HCT116 (cell line): ENCODE results near the gene APBB1IP. TPM values are rescaled to one million over a fixed set of nuclear protein-coding genes. Genes with fewer than 3 reads are reported as not detected.

Experiments used
- ATAC-seq: fragments of 200-7000 bp; cut with Tn5 transposase; 2 replicates; pipeline ENCODE4 v1.9.1; 2020; ENCODE audit warnings: mild to moderate bottlenecking, moderate library complexity
- BruUV-seq: library from RNA; stranded (reverse); fragments of 400-500 nt; replicated peaks from 2 replicates; lab custom pipeline; 2021; lab: Mats Ljungman, UMichigan
- CTCF ChIA-PET: fragments of 300-600 bp; sonication (Branson Sonifier 250); formaldehyde crosslinking; loops from one replicate; lab custom pipeline; 2021; ENCODE audit warnings: antibody characterized with exemption; lab: Charles Lee
- POLR2A ChIA-PET: fragments of 300-600, 350-600 bp; sonication (Branson Sonifier 250); formaldehyde crosslinking; loops from one replicate; lab custom pipeline; 2021; ENCODE audit warnings: antibody characterized with exemption; lab: Charles Lee
- RAD21 ChIA-PET, 2 experiments: fragments of 300-600 bp; sonication (Branson Sonifier 250); formaldehyde crosslinking; loops; one replicate each; lab custom pipeline; 2023; ENCODE audit warnings: low total read pairs in 2 of 2; ENCODE audit not compliant: uncharacterized antibody in 2 of 2, unreplicated experiment in 2 of 2, low non-redundant PET in 1 of 2; lab: Charles Lee
- DNase-seq: peaks from one replicate; pipeline ENCODE4 v3.0.0-alpha.2; 2010; ENCODE audit warnings: low read depth, low spot score
- H2AFZ ChIP-seq: fragments of 200-600 bp; shearing (Covaris generic), sonication (generic); 2 replicates; pipeline ENCODE4 v1.6.1; 2017; ENCODE audit warnings: low read depth, mixed run types, mixed read lengths, antibody characterized with exemption, low read length; ENCODE audit not compliant: poor library complexity, severe bottlenecking
- H3K27ac ChIP-seq: 2 replicates; pipeline ENCODE4 v1.5.1; 2012; ENCODE audit warnings: low read depth, low read length
- H3K27me3 ChIP-seq: fragments of 200-600 bp; sonication (generic); 2 replicates; pipeline ENCODE4 v1.6.1; 2016; ENCODE audit warnings: mixed run types, low read length, mixed read lengths; ENCODE audit not compliant: insufficient read depth
- H3K36me3 ChIP-seq, 2 experiments: fragments of 200-500 bp in 1 of 2; fragments of 200-600 bp in 1 of 2; sonication (Bioruptor generic) in 1 of 2; sonication (generic) in 1 of 2; 2 replicates each; pipeline versions ENCODE4 v1.5.1 to v1.6.1; 2014 to 2016; ENCODE audit warnings: low read length in 2 of 2, inconsistent platforms in 1 of 2, mixed read lengths in 1 of 2, mixed run types in 1 of 2; ENCODE audit not compliant: insufficient read depth in 2 of 2, control insufficient read depth in 1 of 2
- H3K4me1 ChIP-seq, 2 experiments: fragments of 200-600 bp in 1 of 2; sonication (generic) in 1 of 2; 2 replicates each; pipeline versions ENCODE4 v1.5.1 to v1.6.1; 2012 to 2017; ENCODE audit warnings: low read length in 2 of 2, inconsistent platforms in 1 of 2, mild to moderate bottlenecking in 1 of 2, mixed read lengths in 1 of 2, mixed run types in 1 of 2, moderate library complexity in 1 of 2; ENCODE audit not compliant: insufficient read depth in 2 of 2, control insufficient read depth in 1 of 2
- H3K4me2 ChIP-seq: fragments of 200-600 bp; sonication (generic); 2 replicates; pipeline ENCODE4 v1.6.1; 2017; ENCODE audit warnings: mixed run types, low read length, mixed read lengths
- H3K4me3 ChIP-seq, 2 experiments: fragments of 200-600 bp in 1 of 2; sonication (generic) in 1 of 2; replicated peaks in 1 of 2; 2 replicates each; pipeline ENCODE4 v1.5.1; 2011 to 2016; ENCODE audit warnings: low read length in 2 of 2, control low read depth in 1 of 2, low read depth in 1 of 2, mild to moderate bottlenecking in 1 of 2, mixed read lengths in 1 of 2, mixed run types in 1 of 2
- H3K79me2 ChIP-seq: fragments of 200-600 bp; sonication (generic); 2 replicates; pipeline ENCODE4 v1.6.1; 2017; ENCODE audit warnings: mild to moderate bottlenecking, mixed run types, low read length, moderate library complexity, mixed read lengths; ENCODE audit not compliant: insufficient read depth
- H3K9ac ChIP-seq: fragments of 200-600 bp; sonication (generic); 2 replicates; pipeline ENCODE4 v1.6.1; 2016; ENCODE audit warnings: low read length, mixed read lengths
- H3K9me2 ChIP-seq: fragments of 200-600 bp; sonication (generic), shearing (Covaris generic); 2 replicates; pipeline ENCODE4 v1.6.1; 2017; ENCODE audit warnings: mixed run types, mild to moderate bottlenecking, moderate library complexity; ENCODE audit not compliant: insufficient read depth
- H3K9me3 ChIP-seq, 2 experiments: fragments of 200-500 bp in 1 of 2; fragments of 200-600 bp in 1 of 2; sonication (Bioruptor generic) in 1 of 2; sonication (generic) in 1 of 2; 2 replicates each; pipeline ENCODE4 v1.6.1; 2014 to 2017; ENCODE audit warnings: low read length in 2 of 2, mixed read lengths in 2 of 2, inconsistent platforms in 1 of 2, low read depth in 1 of 2, mild to moderate bottlenecking in 1 of 2, mixed run types in 1 of 2, moderate library complexity in 1 of 2; ENCODE audit not compliant: control insufficient read depth in 1 of 2, insufficient read depth in 1 of 2
- H4K20me1 ChIP-seq: fragments of 200-600 bp; sonication (generic), shearing (Covaris generic); 2 replicates; pipeline ENCODE4 v1.6.1; 2017; ENCODE audit warnings: mixed run types, mild to moderate bottlenecking, moderate library complexity; ENCODE audit not compliant: insufficient read depth
- CBX3 ChIP-seq: IDR thresholded peaks from 2 replicates; pipeline ENCODE4 v1.6.1; 2012; ENCODE audit warnings: low read depth
- CEBPB ChIP-seq: IDR thresholded peaks from 2 replicates; pipeline ENCODE4 v1.6.1; 2012; ENCODE audit warnings: low read depth
- EGR1 ChIP-seq: IDR thresholded peaks from 2 replicates; pipeline ENCODE4 v1.6.1; 2012; ENCODE audit warnings: low read depth
- ELF1 ChIP-seq: IDR thresholded peaks from 2 replicates; pipeline ENCODE4 v1.6.1; 2012; ENCODE audit warnings: low read depth, borderline replicate concordance
- EZH2phosphoT487 ChIP-seq: fragments of 200-600 bp; IDR thresholded peaks from 2 replicates; pipeline ENCODE4 v1.6.1; 2018; ENCODE audit warnings: antibody characterized with exemption, borderline replicate concordance
- FOSL1 ChIP-seq: IDR thresholded peaks from 2 replicates; pipeline ENCODE4 v1.6.1; 2012; ENCODE audit warnings: low read depth
- POLR2A ChIP-seq: IDR thresholded peaks from 2 replicates; pipeline ENCODE4 v1.7.0; 2011; ENCODE audit warnings: borderline replicate concordance; ENCODE audit not compliant: insufficient read depth, insufficient read length; ENCODE audit errors: extremely low read depth
- RAD21 ChIP-seq: IDR thresholded peaks from 2 replicates; pipeline ENCODE4 v1.6.1; 2012; ENCODE audit warnings: low read depth, mild to moderate bottlenecking
- SP1 ChIP-seq: IDR thresholded peaks from 2 replicates; pipeline ENCODE4 v1.6.1; 2012; ENCODE audit warnings: low read depth
- SRF ChIP-seq: IDR thresholded peaks from 2 replicates; pipeline ENCODE4 v1.6.1; 2012; ENCODE audit warnings: low read depth
- TCF7L2 ChIP-seq: IDR thresholded peaks from 2 replicates; pipeline ENCODE4 v1.7.0; 2011; ENCODE audit warnings: borderline replicate concordance, inconsistent platforms; ENCODE audit not compliant: insufficient read depth, insufficient read length; ENCODE audit errors: extremely low read depth
- ZNF274 ChIP-seq: fragments of 200-500 bp; sonication (Bioruptor generic); IDR thresholded peaks from 2 replicates; pipeline ENCODE4 v1.6.1; 2014; ENCODE audit warnings: mild to moderate bottlenecking, low read depth, low read length, inconsistent platforms
- intact Hi-C: fragments of 100-400 bp; cut with micrococcal nuclease; formaldehyde crosslinking; loops from 2 replicates; pipeline ENCODE4 v1.10.0; 2022
- total RNA-seq: library from RNA; stranded (reverse); gene quantifications from one replicate; pipeline ENCODE4 v1.2.1, GENCODE V29; 2021; ENCODE audit not compliant: unreplicated experiment
- TF ChIP-seq, protein P1 (sequence below), 3 experiments: fragments of 200-600 bp in 1 of 3; sonication (generic) in 1 of 3; IDR thresholded peaks in 2 of 3; conservative IDR thresholded peaks in 1 of 3; 2 replicates each; pipeline ENCODE4 v1.5.1; 2012 to 2017; ENCODE audit warnings: low read depth in 2 of 3, low read length in 2 of 3, antibody characterized with exemption in 1 of 3, borderline replicate concordance in 1 of 3, control low read depth in 1 of 3, mild to moderate bottlenecking in 1 of 3, mixed read lengths in 1 of 3, mixed run types in 1 of 3, moderate library complexity in 1 of 3; ENCODE audit not compliant: insufficient read depth in 1 of 3
- TF ChIP-seq, protein P2 (sequence below): IDR thresholded peaks from 2 replicates; pipeline ENCODE4 v1.6.1; 2012
- TF ChIP-seq, protein P3 (sequence below): IDR thresholded peaks from 2 replicates; pipeline ENCODE4 v1.6.1; 2012; ENCODE audit warnings: low read depth

APBB1IP gene
- total RNA-seq, 1 experiment from 2014 or later: 0.27 TPM

DNA sequence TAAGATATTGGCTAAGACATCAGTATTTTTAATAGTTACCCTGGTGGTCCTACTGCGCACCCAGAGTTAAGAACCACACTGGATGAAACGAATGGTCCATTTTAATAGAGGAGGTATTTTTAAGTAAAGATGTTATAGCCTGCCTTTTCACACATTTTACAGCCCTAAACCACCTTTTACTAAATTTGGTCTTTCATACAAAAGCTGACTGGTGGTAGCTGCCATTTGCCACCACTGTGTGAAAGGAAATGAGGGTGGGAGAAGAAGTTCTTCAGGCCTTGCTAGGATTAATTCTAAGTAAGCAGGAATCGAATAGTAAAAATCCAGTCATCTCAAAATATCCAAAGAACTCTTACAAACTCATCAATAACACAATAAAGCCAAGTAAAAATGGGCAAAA lies 15.2 kb upstream of the APBB1IP start:
- H3K79me2 ChIP-seq: no peaks in the 10 kb centered on the region
- no peaks in the 10 kb centered on the region for H3K9me3 ChIP-seq
- no peak overlapping the region for H3K9ac ChIP-seq
- no peak for DNase-seq
- no TSS peak for BruUV-seq
- ChIA-PET POLR2A (no interaction called here), CTCF (no interaction called here)
- H2AFZ ChIP-seq: no peak overlapping the region
- no peak overlapping the region for H3K4me2 ChIP-seq
- no peaks in the 10 kb centered on the region for H3K4me1 ChIP-seq
- no peaks in the 10 kb centered on the region for H3K9me2 ChIP-seq
- intact Hi-C loops: no loop called here
- no peak for TF ChIP-seq SP1
- TF ChIP-seq SRF: no peak
- TF ChIP-seq RAD21: no peak
- no peak for TF ChIP-seq CBX3
- TF ChIP-seq FOSL1: no peak
- TF ChIP-seq ZNF274: no peak
- TF ChIP-seq ELF1: no peak
- TF ChIP-seq, protein P1, sequence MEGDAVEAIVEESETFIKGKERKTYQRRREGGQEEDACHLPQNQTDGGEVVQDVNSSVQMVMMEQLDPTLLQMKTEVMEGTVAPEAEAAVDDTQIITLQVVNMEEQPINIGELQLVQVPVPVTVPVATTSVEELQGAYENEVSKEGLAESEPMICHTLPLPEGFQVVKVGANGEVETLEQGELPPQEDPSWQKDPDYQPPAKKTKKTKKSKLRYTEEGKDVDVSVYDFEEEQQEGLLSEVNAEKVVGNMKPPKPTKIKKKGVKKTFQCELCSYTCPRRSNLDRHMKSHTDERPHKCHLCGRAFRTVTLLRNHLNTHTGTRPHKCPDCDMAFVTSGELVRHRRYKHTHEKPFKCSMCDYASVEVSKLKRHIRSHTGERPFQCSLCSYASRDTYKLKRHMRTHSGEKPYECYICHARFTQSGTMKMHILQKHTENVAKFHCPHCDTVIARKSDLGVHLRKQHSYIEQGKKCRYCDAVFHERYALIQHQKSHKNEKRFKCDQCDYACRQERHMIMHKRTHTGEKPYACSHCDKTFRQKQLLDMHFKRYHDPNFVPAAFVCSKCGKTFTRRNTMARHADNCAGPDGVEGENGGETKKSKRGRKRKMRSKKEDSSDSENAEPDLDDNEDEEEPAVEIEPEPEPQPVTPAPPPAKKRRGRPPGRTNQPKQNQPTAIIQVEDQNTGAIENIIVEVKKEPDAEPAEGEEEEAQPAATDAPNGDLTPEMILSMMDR (IDR thresholded peaks at IDR 0.05 in 2 of 3, conservative IDR thresholded peaks at IDR 0.05 in 1 of 3; ENCODE audit: borderline replicate concordance in 1 of 3, insufficient read depth in 1 of 3, low read depth in 2 of 3, low read length in 2 of 3): no peak
- TF ChIP-seq, protein P2, sequence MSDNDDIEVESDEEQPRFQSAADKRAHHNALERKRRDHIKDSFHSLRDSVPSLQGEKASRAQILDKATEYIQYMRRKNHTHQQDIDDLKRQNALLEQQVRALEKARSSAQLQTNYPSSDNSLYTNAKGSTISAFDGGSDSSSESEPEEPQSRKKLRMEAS: no peak
- TF ChIP-seq, protein P3, sequence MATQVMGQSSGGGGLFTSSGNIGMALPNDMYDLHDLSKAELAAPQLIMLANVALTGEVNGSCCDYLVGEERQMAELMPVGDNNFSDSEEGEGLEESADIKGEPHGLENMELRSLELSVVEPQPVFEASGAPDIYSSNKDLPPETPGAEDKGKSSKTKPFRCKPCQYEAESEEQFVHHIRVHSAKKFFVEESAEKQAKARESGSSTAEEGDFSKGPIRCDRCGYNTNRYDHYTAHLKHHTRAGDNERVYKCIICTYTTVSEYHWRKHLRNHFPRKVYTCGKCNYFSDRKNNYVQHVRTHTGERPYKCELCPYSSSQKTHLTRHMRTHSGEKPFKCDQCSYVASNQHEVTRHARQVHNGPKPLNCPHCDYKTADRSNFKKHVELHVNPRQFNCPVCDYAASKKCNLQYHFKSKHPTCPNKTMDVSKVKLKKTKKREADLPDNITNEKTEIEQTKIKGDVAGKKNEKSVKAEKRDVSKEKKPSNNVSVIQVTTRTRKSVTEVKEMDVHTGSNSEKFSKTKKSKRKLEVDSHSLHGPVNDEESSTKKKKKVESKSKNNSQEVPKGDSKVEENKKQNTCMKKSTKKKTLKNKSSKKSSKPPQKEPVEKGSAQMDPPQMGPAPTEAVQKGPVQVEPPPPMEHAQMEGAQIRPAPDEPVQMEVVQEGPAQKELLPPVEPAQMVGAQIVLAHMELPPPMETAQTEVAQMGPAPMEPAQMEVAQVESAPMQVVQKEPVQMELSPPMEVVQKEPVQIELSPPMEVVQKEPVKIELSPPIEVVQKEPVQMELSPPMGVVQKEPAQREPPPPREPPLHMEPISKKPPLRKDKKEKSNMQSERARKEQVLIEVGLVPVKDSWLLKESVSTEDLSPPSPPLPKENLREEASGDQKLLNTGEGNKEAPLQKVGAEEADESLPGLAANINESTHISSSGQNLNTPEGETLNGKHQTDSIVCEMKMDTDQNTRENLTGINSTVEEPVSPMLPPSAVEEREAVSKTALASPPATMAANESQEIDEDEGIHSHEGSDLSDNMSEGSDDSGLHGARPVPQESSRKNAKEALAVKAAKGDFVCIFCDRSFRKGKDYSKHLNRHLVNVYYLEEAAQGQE: no peak
- TF ChIP-seq EZH2phosphoT487: no peak
- no peak for TF ChIP-seq TCF7L2
- TF ChIP-seq POLR2A: no peak
- no peak for TF ChIP-seq EGR1
- no peak for TF ChIP-seq CEBPB
- TF ChIP-seq, all 23 proteins: peak for 0
- Histone ChIP-seq H3K36me3 (no peaks in the 10 kb centered on the region), H4K20me1 (no peaks in the 10 kb centered on the region), H3K4me3 (no peak overlapping the region), H3K27ac (no peak overlapping the region), H3K27me3 (peaks cover 21% of the 10 kb centered on the region)
- ATAC-seq: no peak
- RAD21 ChIA-PET: no interaction called here
